ENCODE data around the gene TAF4B. TPM values are rescaled to one million over a fixed set of nuclear protein-coding genes. Genes with fewer than 3 reads are reported as not detected.

The TAF4B gene, protein sequence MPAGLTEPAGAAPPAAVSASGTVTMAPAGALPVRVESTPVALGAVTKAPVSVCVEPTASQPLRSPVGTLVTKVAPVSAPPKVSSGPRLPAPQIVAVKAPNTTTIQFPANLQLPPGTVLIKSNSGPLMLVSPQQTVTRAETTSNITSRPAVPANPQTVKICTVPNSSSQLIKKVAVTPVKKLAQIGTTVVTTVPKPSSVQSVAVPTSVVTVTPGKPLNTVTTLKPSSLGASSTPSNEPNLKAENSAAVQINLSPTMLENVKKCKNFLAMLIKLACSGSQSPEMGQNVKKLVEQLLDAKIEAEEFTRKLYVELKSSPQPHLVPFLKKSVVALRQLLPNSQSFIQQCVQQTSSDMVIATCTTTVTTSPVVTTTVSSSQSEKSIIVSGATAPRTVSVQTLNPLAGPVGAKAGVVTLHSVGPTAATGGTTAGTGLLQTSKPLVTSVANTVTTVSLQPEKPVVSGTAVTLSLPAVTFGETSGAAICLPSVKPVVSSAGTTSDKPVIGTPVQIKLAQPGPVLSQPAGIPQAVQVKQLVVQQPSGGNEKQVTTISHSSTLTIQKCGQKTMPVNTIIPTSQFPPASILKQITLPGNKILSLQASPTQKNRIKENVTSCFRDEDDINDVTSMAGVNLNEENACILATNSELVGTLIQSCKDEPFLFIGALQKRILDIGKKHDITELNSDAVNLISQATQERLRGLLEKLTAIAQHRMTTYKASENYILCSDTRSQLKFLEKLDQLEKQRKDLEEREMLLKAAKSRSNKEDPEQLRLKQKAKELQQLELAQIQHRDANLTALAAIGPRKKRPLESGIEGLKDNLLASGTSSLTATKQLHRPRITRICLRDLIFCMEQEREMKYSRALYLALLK
- total RNA-seq, result 15.6 and 16.1 TPM in 2 replicates
- total RNA-seq (2013), result 25.0 TPM
- 10.5 and 12.7 TPM in 2 replicates for polyA plus RNA-seq
- 46.4 and 66.5 TPM in 2 replicates for polyA minus RNA-seq

DNA sequence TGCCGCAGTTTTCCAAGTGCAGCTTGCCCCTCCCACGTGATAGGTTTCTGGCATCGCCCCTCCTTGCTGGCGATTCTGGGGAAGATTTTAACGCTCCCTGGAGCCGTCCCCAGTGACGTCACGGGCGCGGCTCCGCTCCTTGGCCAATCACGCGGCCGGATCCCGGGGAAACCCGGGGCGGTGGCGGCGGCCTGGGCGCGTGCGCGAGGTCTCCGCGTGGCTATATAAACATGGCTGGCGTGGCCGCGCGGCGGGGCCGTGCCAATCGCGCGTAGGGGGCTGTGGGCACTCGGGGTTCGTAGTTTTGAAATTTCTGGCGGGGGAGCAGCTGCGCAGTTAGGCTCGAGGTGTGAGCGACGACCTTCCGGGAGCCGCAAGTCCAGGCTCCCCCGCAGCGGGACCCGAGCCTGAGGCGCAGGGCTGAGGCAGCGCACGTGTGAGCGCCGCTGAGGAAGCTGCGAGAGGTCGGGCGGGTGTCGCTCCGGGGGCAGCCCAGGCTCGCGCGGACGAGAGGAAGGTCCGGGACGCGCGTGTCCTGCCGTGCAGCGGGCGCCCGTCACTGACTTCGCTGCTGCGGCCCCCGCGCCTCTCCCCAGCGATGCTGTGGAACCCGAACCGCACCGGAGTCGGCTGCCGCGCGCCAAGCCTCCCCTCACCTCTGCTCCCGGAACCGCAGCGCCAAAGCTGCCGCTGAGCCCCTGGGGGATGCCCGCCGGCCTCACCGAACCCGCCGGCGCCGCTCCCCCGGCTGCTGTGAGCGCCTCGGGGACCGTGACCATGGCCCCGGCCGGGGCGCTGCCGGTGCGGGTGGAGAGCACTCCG lies at the start of gene TAF4B:
TAF4B (plus strand) TSS at position 217 of the 822 bp plus-strand sequence; CDS start at position 706, 489 bp downstream.
- Histone ChIP-seq H3K4me2 (replicated peaks; ENCODE audit: low read depth, low read length, poor library complexity, severe bottlenecking) (peak within 1 kb of the TSS; percentile 84), H2AFZ (ENCODE audit: insufficient read depth, low read depth, low read length, poor library complexity, severe bottlenecking) (peak within 1 kb of the TSS; percentile 79), H3K27me3 (replicated peaks in 1 of 4; ENCODE audit: control extremely low read depth in 1 of 4, control insufficient read depth in 3 of 4, insufficient read depth in 4 of 4, low read length in 3 of 4) (no peaks in the 10 kb centered on the region), H3K9me3 (ENCODE audit: control extremely low read depth in 1 of 3, control insufficient read depth in 2 of 3, insufficient read depth in 1 of 3, low read length in 2 of 3) (no peaks in the 10 kb centered on the region), H3K79me2 (ENCODE audit: control insufficient read depth, insufficient read depth, low read length) (peaks cover 48% of the 10 kb centered on the region), H3K9ac (ENCODE audit: low read length) (peak within 1 kb of the TSS; percentile 92), H3K36me3 (replicated peaks in 1 of 2; ENCODE audit: control extremely low read depth in 1 of 2, control insufficient read depth in 1 of 2, extremely low read depth in 1 of 2, insufficient read depth in 2 of 2, low read length in 1 of 2) (no peaks in the 10 kb centered on the region), H3K4me1 (ENCODE audit: control insufficient read depth in 2 of 2, insufficient read depth in 2 of 2, low read length in 2 of 2) (peaks cover 21 to 24% of the 10 kb centered on the region in 2 donors), H3K4me3 (ENCODE audit: control extremely low read depth in 1 of 5, extremely low read depth in 1 of 5, insufficient read depth in 1 of 5, low read depth in 2 of 5, low read length in 4 of 5) (peak within 1 kb of the TSS; percentile 66 to 91 (median 82)), H4K20me1 (ENCODE audit: control insufficient read depth, insufficient read depth, low read length, poor library complexity, severe bottlenecking) (peaks cover 6% of the 10 kb centered on the region), H3K27ac (ENCODE audit: low read length in 2 of 2) (peak within 1 kb of the TSS; percentile 88 to 95)
- Mint-ChIP-seq H3K27me3 (no peaks in the 10 kb centered on the region), H3K9me3 (ENCODE audit: insufficient read depth) (no peaks in the 10 kb centered on the region), H3K4me3 (peak within 1 kb of the TSS; percentile 94), H3K27ac (peak within 1 kb of the TSS; percentile 96), H3K4me1 (peaks cover 38% of the 10 kb centered on the region)
- DNase-seq (peak; percentile 96), ATAC-seq (ENCODE audit: low read depth) (peak; percentile 85)
- CTCF ChIA-PET, result interaction anchor here (0.8 kb wide), 1 partner anchor 35 kb away, joined by 3 read pairs; no protein-coding TSS in a partner anchor
- WGBS (ENCODE audit: insufficient coverage), result under 1% methylated on average over 101 of the region's 101 CpGs
- POLR2A ChIA-PET, result interaction anchor here (0.6 to 1.5 kb wide), 4 partner anchors 9 to 304 kb away, joined by 3 to 8 read pairs (median 5); partner anchors contain the start of gene SS18
- no peak for TF ChIP-seq EZH2 (IDR thresholded peaks at IDR 0.05; ENCODE audit: borderline replicate concordance, insufficient read depth, low read depth, low read length, poor library complexity, severe bottlenecking)
- TF ChIP-seq, protein P1, sequence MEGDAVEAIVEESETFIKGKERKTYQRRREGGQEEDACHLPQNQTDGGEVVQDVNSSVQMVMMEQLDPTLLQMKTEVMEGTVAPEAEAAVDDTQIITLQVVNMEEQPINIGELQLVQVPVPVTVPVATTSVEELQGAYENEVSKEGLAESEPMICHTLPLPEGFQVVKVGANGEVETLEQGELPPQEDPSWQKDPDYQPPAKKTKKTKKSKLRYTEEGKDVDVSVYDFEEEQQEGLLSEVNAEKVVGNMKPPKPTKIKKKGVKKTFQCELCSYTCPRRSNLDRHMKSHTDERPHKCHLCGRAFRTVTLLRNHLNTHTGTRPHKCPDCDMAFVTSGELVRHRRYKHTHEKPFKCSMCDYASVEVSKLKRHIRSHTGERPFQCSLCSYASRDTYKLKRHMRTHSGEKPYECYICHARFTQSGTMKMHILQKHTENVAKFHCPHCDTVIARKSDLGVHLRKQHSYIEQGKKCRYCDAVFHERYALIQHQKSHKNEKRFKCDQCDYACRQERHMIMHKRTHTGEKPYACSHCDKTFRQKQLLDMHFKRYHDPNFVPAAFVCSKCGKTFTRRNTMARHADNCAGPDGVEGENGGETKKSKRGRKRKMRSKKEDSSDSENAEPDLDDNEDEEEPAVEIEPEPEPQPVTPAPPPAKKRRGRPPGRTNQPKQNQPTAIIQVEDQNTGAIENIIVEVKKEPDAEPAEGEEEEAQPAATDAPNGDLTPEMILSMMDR (IDR thresholded peaks at IDR 0.05), result no peak
- intact Hi-C loops (cut with micrococcal nuclease), result loop anchor here (1.0 to 5.0 kb wide), 5 partner anchors 11 to 874 kb away; partner anchors contain the start of genes SS18 and ZNF521
